Suprapubic skin (tissue), 4 donors: ENCODE measurements around the gene NBAS. TPM values are rescaled to one million over a fixed set of nuclear protein-coding genes. Genes with fewer than 3 reads are reported as not detected.
"Not testable (repeated sequence)": the region's sequence is repeated elsewhere in the genome, so short reads cannot be mapped to it uniquely, and the experiment has no call there.

Source experiments
- DNase-seq, 2 donors: peaks; one replicate each; pipeline ENCODE4 v3.0.0-alpha.2; 2019; ENCODE audit warnings: low spot score in 2 of 2
- H3K27ac ChIP-seq: fragments of 200-600 bp; sonication (generic); one replicate; pipeline ENCODE4 v1.5.1; 2019
- H3K27me3 ChIP-seq: fragments of 200-600 bp; sonication (generic); one replicate; pipeline ENCODE4 v1.5.1; 2019
- H3K36me3 ChIP-seq: fragments of 200-600 bp; sonication (generic); one replicate; pipeline ENCODE4 v1.5.1; 2019
- H3K4me1 ChIP-seq: fragments of 200-600 bp; sonication (generic); one replicate; pipeline ENCODE4 v1.5.1; 2019
- H3K4me3 ChIP-seq: fragments of 200-600 bp; sonication (generic); one replicate; pipeline ENCODE4 v1.5.1; 2019; ENCODE audit warnings: mild to moderate bottlenecking
- H3K9me3 ChIP-seq: fragments of 200-600 bp; sonication (generic); one replicate; pipeline ENCODE4 v1.5.1; 2019
- EP300 ChIP-seq: sonication (generic); formaldehyde crosslinking; IDR thresholded peaks from one replicate; pipeline ENCODE4 v1.6.1; 2017; ENCODE audit warnings: antibody characterized with exemption
- POLR2A ChIP-seq, 2 donors: fragments of 450-650 bp; IDR thresholded peaks; one replicate each; pipeline ENCODE4 v1.6.1; 2017; ENCODE audit warnings: antibody characterized with exemption in 2 of 2, mild to moderate bottlenecking in 2 of 2, moderate library complexity in 2 of 2
- POLR2AphosphoS5 ChIP-seq, 3 donors: sonication (generic); formaldehyde crosslinking; IDR thresholded peaks; one replicate each; pipeline ENCODE4 v1.6.1; 2017; ENCODE audit warnings: antibody characterized with exemption in 3 of 3
- WGBS: methylation state at CpG from one replicate; pipeline ENCODE4 v1.1.5; 2018; 5-methylcytosine and 5-hydroxymethylcytosine counted together
- total RNA-seq, 4 donors: library from RNA; depleted of rRNA; stranded (reverse); fragments of >200 nt; gene quantifications; one replicate each; pipeline ENCODE4 v1.1.0, GENCODE V29; 2016
- TF ChIP-seq, protein P1 (sequence below), 2 donors: fragments of 200-600 bp in 1 of 2; fragments of 450-650 bp in 1 of 2; sonication (generic) in 1 of 2; IDR thresholded peaks; one replicate each; pipeline ENCODE4 v1.5.1; 2016 to 2019; ENCODE audit warnings: antibody characterized with exemption in 2 of 2, mild to moderate bottlenecking in 1 of 2, moderate library complexity in 1 of 2

The NBAS gene
- total RNA-seq, 4 donors from 2014 or later = 44.4 to 48.4 (median 45.6) TPM

DNA sequence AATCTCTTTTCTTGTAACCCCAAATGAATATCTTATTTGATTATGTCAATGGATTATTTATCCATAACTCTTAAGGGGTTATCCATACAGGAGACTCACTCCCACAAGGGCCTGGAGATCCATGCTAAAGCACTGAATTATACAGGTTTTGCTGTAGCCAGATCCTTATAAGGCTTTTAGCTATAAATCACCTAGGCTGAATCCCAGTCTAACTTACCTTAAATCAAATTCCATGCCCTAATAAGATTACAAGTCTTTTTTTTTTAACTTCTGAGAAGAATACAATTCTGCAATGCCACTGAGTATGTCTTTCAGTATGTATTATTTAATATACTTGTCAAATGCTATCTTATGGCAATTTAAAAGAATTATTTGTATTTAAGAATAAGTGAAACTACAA lies 340.5 kb downstream of the NBAS start:
- H3K4me1 ChIP-seq = no peaks in the 10 kb centered on the region
- H3K27me3 ChIP-seq = no peaks in the 10 kb centered on the region
- H3K36me3 ChIP-seq = peaks cover 26% of the 10 kb centered on the region
- DNase-seq = no peak
- no peak overlapping the region for H3K27ac ChIP-seq
- TF ChIP-seq POLR2AphosphoS5 (IDR thresholded peaks at IDR 0.05) (no peak), POLR2A (IDR thresholded peaks at IDR 0.05) (no peak), EP300 (no peak)
- TF ChIP-seq, protein P1, sequence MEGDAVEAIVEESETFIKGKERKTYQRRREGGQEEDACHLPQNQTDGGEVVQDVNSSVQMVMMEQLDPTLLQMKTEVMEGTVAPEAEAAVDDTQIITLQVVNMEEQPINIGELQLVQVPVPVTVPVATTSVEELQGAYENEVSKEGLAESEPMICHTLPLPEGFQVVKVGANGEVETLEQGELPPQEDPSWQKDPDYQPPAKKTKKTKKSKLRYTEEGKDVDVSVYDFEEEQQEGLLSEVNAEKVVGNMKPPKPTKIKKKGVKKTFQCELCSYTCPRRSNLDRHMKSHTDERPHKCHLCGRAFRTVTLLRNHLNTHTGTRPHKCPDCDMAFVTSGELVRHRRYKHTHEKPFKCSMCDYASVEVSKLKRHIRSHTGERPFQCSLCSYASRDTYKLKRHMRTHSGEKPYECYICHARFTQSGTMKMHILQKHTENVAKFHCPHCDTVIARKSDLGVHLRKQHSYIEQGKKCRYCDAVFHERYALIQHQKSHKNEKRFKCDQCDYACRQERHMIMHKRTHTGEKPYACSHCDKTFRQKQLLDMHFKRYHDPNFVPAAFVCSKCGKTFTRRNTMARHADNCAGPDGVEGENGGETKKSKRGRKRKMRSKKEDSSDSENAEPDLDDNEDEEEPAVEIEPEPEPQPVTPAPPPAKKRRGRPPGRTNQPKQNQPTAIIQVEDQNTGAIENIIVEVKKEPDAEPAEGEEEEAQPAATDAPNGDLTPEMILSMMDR (IDR thresholded peaks at IDR 0.05) = no peak
- no peak overlapping the region for H3K4me3 ChIP-seq
- no peaks in the 10 kb centered on the region for H3K9me3 ChIP-seq

DNA sequence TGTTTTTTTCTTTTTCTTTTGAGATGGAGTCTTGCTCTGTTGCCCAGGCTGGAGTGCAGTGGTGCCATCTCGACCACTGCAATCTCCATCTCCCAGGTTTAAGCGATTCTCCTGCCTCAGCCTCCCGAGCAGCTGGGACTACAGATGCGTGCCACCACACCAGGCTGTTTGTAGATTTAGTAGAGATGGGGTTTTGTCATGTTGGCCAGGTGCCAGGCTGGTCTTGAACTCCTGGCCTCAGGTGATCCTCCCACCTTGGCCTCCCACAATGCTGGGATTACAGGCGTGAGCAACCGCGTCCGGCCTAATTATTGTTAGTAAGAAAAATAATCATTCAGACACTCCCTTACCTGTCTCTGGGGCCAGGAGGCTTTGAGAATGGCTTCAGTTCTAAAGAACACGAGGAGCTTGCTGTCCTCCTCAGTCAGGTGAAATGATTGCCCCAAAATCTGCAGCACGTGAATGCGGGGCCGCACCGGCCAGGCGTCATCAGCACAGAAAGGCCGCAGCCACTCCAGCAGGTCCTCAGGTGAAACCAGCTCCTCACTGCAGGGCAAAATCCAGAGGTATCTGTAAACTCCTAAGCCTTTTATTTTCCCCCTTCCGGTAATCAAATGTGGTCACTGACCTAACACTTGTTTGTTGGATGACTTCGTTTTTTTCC lies 342.6 kb downstream of the NBAS start:
- H3K36me3 ChIP-seq = peaks cover 33% of the 10 kb centered on the region
- WGBS = 96% methylated on average over 17 of the region's 17 CpGs
- H3K27me3 ChIP-seq = no peaks in the 10 kb centered on the region
- DNase-seq = no peak
- no peak overlapping the region for H3K4me3 ChIP-seq
- no peak overlapping the region for H3K27ac ChIP-seq
- TF ChIP-seq EP300 = no peak
- no peaks in the 10 kb centered on the region for H3K4me1 ChIP-seq
- H3K9me3 ChIP-seq = no peaks in the 10 kb centered on the region

DNA sequence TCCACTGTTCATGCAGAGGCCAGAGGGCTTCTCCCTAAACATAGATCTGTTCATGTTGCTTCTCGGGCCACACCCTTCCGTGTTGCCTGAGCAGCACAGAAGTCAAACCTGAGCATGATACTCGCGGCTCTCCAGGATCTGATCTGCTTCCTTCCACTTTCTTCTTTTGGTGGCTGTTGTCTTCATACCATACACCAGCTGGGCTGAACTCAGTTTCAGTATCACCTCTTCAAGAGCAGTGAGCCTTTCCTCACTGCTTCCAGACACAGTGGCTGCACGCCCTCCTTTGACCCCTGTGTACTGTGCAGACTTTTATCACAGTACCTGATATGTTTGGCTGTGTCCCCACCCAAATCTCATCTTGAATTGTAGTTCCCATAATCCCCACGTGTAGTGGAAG lies 348.9 kb downstream of the NBAS start:
- TF ChIP-seq EP300 (no peak), POLR2A (IDR thresholded peaks at IDR 0.05) (no peak), POLR2AphosphoS5 (IDR thresholded peaks at IDR 0.05) (no peak)
- TF ChIP-seq, protein P1 (IDR thresholded peaks at IDR 0.05) = no peak
- Histone ChIP-seq H3K36me3 (peaks cover 47% of the 10 kb centered on the region), H3K27me3 (no peaks in the 10 kb centered on the region), H3K27ac (no peak overlapping the region), H3K9me3 (peaks cover 5% of the 10 kb centered on the region), H3K4me1 (no peaks in the 10 kb centered on the region), H3K4me3 (no peak overlapping the region)
- WGBS = 94% methylated on average over 6 of the region's 6 CpGs
- no peak for DNase-seq

DNA sequence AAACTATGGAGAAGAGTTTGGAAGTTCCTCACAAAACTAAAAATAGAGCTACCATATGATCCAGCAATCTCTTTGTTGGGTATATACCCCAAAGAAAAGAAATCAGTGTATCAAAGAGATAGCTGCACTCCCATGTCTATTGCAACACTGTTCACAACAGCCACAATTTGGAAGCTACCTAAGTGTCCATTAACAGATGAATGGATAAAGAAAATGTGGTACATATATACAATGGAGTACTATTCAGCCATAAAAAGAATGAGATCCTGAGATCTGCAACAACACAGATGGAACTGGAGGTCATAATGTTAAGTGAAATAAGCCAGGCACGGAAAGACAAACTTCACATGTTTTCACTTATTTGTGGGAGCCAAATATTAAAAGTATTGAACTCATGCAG lies 350.6 kb downstream of the NBAS start:
- H3K36me3 ChIP-seq = peaks cover 39% of the 10 kb centered on the region
- not testable (repeated sequence) for H3K4me3 ChIP-seq, H3K9me3 ChIP-seq, H3K4me1 ChIP-seq, H3K27me3 ChIP-seq, DNase-seq, H3K27ac ChIP-seq
- 93% methylated on average over 1 of the region's 1 CpG for WGBS

DNA sequence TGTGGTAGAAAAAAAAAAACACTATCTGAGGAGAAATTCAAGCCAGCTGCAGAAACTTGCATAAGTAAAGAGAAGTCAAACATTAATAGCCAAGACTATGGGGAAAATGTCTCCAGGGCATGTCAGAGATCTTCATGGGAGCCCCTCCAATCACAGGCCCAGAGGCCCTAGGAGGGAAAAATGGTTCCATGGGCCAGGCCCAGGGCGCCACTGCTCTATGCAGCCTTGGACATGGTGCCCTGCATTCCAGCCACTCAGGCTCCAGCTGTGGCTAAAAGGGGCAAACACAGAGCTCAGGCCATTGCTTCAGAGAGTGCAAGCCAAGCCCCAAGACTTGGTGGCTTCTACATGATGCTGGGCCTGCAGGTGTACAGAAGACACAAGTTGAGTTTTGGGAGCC lies 354.7 kb downstream of the NBAS start:
- TF ChIP-seq POLR2A (IDR thresholded peaks at IDR 0.05) (no peak), EP300 (no peak), POLR2AphosphoS5 (IDR thresholded peaks at IDR 0.05) (no peak)
- TF ChIP-seq, protein P1 (IDR thresholded peaks at IDR 0.05) = no peak
- DNase-seq = no peak
- WGBS = 100% methylated on average over 1 of the region's 1 CpG
- Histone ChIP-seq H3K36me3 (peaks cover 17% of the 10 kb centered on the region), H3K27me3 (no peaks in the 10 kb centered on the region), H3K27ac (no peak overlapping the region), H3K4me3 (no peak overlapping the region), H3K9me3 (peaks cover 5% of the 10 kb centered on the region), H3K4me1 (no peaks in the 10 kb centered on the region)

DNA sequence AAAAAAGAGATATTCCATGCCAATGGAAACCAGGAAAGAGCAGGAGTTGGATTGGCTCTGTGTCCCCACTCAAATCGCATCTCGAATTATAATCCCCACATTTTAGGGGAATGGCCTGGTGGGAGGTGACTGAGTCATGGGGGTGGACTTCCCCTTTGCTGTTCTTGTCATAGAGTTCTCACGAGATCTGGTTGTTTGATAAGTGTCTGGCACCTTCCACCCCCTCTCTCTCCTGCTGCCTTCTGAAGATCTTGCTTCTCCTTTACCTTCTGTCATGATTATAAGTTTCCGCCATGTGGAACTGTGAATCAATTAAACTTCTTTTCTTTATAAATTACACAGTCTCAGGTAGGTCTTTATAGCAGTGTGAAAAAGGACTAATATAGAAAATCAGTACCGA lies 355.6 kb downstream of the NBAS start:
- no peak overlapping the region for H3K4me3 ChIP-seq
- H3K9me3 ChIP-seq = no peaks in the 10 kb centered on the region
- H3K36me3 ChIP-seq = peaks cover 12% of the 10 kb centered on the region
- no peaks in the 10 kb centered on the region for H3K4me1 ChIP-seq
- no peak overlapping the region for H3K27ac ChIP-seq
- WGBS = 93% methylated on average over 5 of the region's 5 CpGs
- no peaks in the 10 kb centered on the region for H3K27me3 ChIP-seq
- DNase-seq = no peak
- TF ChIP-seq, protein P1 (IDR thresholded peaks at IDR 0.05) = no peak
- TF ChIP-seq POLR2AphosphoS5 (IDR thresholded peaks at IDR 0.05) = no peak
